Measurements from ENCODE around the gene DDAH1.
"Not testable (repeated sequence)": the region's sequence is repeated elsewhere in the genome, so short reads cannot be mapped to it uniquely, and the experiment has no call there.

Gene DDAH1

GRCh38 chr1:85465099-85465785, at the start of gene DDAH1:
DDAH1 (minus strand) TSS chr1:85465159; CDS start chr1:85465045, 114 bp downstream.
- DNase-seq, result peak; percentile 66

DNA sequence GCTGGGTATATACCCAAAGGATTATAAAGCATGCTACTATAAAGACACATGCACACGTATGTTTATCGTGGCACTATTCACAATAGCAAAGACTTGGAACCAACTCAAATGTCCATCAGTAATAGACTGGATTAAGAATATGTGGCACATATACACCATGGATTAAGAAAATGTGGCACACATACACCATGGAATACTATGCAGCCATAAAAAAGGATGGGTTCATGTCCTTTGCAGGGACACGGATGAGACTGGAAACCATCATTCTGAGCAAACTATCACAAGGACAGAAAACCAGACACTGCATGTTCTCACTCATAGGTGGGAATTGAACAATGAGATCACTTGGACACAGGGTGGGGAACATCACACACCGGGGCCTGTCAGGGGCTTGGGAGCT, 49.0 kb upstream of the DDAH1 start:
- not testable (repeated sequence) for DNase-seq

DNA sequence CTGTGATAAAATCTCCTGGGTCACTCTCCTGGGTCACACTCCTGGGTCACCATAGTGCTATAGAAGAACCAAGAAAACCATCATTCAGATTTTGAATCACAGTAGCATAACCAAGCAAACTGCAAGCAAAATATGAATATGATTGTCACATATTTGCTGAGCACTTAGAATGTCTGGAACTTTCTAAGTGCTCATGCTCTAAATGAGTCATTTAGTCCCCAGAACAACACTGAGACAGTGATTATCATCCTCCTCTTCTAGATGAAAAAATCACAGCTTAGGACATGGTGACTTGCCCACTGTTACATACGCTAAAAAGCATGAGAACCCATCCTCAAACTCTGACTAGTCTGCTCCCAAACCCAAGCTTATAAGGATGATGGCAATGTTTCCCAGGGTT, 39.5 kb upstream of the DDAH1 start:
- DNase-seq, result no peak

GRCh38 chr1:85502625-85503083, 37.7 kb upstream of the DDAH1 start:
- DNase-seq, result peak; percentile 70

DNA sequence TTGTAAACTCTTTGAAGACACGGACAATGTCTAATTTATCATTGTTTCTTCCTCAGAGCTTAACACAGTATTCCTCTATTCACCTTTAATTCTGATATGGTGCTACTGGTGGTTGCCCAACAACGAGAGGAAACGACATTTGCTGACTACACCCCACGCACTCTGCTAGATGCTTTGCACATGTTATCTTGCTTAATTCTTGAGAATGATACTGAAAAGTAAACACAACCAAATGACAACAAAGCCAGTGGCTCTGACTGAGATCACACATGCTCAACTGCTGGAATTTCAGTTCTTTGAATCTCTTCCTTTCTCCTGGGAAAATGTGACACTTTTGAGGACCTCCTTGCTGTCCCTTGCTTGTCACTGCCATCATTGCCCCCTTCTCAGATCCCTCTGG, 37.2 kb upstream of the DDAH1 start:
- DNase-seq, result no peak

- no peak for DNase-seq
Measured at GRCh38 chr1:85501355-85501898, 36.5 kb upstream of the DDAH1 start.

GRCh38 chr1:85496941-85497582, 32.1 kb upstream of the DDAH1 start:
- no peak for DNase-seq

DNA sequence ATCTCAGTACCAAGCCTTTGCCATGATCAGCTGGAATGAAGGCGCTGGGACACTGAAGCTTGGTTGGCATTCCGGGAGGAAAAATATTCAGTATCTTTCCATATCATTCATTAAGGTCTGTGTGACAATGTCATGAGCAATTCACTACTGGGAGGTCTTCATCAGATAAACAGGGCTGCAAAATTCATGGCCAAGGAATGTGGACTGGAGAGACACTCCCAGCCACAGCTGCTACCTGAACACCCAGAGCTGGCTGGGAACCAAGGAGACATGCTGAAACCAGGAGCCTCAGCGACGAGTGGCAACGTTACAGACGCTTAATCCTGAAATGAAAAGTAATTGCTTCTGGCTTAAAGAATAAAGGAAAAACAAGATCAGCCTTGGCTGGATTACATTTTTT, 30.6 kb upstream of the DDAH1 start:
- DNase-seq, result no peak

DNA sequence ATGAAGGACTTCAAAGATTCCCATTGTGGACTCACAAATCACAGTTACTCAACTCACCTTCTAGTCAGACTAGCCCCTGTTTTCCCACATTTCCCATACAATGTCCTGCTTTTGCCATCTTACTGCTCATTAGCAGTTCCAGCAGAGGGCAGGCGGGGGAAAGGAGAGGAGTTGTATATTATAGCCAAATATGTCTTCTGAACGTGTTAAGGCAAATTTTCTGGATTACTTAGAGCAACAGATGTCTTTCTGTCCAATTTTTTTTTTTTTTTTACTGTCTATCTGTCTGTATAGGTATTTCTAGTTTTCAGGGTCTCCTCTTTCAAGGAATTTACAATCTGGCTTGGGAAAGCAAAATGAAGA, 29.9 kb upstream of the DDAH1 start:
- DNase-seq, result no peak

- no peak for DNase-seq
Measured at GRCh38 chr1:85494074-85494903, 29.3 kb upstream of the DDAH1 start.

- DNase-seq, result peak; percentile 68
Measured at GRCh38 chr1:85490270-85490985, 25.5 kb upstream of the DDAH1 start.

GRCh38 chr1:85488126-85488525, 23.2 kb upstream of the DDAH1 start:
- no peak for DNase-seq

GRCh38 chr1:85485516-85485915, 20.6 kb upstream of the DDAH1 start:
- no peak for DNase-seq

DNA sequence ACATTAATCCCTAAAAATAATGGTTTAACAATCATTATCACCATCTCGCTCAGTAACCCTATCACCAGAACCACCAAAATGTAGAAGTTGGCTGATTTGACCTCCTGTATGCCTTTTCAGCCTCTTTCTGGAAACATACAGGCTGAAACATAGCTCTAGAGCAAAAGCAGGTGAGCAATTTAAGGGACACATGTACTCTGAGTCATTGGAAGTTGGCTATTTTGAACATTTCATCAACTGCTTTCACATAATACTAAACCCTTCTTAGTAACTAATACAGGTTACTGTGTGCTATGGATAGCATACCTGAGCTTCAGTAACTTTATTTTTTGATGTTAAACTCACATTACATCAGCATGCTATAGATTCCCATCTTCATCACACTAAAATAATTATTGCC, 19.8 kb upstream of the DDAH1 start:
- DNase-seq, result no peak

- DNase-seq, result no peak
Measured at GRCh38 chr1:85484264-85484663, 19.3 kb upstream of the DDAH1 start.

DNA sequence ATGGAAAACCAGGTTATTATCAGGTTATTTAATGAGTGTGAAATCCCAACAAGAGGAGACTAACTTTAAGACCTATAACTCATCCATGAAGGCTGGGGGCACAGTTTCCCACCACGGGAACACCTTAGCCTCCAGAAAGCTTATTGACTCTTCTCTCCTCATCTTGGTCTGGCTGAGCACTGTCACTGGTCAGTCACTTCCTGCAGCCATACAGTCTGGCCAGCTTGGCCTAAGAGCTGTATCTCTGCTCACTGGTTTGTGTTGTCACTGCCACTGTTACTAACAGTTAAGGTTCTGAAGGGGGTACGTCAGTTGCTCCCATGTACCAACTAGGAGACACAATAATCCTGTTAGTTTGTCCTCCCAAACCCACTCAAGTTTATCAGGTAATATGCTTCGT, 16.7 kb upstream of the DDAH1 start:
- no peak for DNase-seq

- DNase-seq, result no peak
Measured at GRCh38 chr1:85480566-85480965, 15.6 kb upstream of the DDAH1 start.

DNA sequence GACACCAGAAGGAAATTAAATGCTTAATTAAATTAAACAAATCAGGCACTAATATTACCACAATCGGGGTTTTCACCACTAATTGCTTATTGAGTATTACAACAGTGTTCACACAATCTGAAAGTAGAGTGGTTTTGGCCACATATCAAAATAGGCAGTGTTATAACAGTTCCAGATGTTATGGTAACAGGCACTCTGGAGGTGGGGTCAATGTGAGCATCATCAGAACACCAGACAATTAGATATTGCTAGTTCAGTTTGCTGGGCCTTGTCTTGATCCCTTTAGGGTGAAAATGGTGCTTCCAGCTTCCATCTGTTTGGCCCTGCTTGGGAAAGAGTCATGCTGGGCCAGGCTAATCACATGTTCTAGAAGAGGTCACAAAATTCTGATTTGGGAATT, 14.5 kb upstream of the DDAH1 start:
- DNase-seq, result no peak

GRCh38 chr1:85478366-85478765, 13.4 kb upstream of the DDAH1 start:
- DNase-seq, result no peak

DNA sequence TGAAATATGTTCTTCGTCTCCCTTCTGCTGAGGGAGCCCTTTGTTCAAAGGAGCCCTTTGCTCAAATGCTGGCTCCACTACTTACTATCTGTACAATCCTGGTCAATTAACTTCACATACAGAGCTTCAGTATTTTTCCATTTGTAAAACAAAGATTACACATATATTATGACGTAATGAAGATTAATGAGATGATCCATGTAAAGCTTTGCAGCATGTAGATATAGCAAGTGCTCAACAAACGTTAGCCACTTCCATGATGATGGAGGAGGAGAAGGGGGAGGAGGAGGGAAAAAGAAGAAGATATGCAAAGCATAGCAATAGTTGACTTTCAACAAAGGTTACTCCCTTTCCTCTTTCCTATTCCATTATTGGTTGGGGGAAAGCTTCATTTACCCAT, 10.1 kb upstream of the DDAH1 start:
- DNase-seq, result no peak

GRCh38 chr1:85473390-85473789, 8.4 kb upstream of the DDAH1 start:
- DNase-seq, result peak; percentile 60

- no peak for DNase-seq
Measured at GRCh38 chr1:85471558-85471957, 6.6 kb upstream of the DDAH1 start.

DNA sequence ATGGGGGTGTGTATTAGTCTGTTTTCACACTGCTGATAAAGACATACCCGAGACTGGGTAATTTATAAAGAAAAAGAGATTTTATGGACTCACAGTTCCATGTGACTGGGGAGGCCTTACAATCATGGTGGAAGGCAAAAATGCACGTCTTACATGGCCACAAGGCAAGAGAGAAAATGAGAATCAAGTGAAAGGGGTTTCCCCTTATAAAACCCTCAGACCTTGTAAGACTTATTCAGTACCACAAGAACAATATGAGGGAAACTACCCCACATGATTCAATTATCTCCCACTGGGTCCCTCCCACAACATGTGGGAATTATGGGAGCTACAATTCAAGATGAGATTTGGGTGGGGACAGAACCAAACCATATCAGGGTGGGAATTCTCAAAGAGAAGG, 5.2 kb upstream of the DDAH1 start:
- not testable (repeated sequence) for DNase-seq
